Endothelial cell of umbilical vein (primary cell): ENCODE data around the gene ENTPD6.

Experiments used
- CTCF ChIP-seq, 2 donors: IDR thresholded peaks; 1 replicate in 1 of 2; 2 replicates in 1 of 2; pipeline ENCODE4 v1.5.1; 2011; ENCODE audit warnings: low read length in 2 of 2, mild to moderate bottlenecking in 2 of 2, moderate library complexity in 2 of 2, control low read depth in 1 of 2, inconsistent platforms in 1 of 2, low read depth in 1 of 2; ENCODE audit not compliant: insufficient read depth in 1 of 2; ENCODE audit errors: extremely low read depth in 1 of 2
- EZH2 ChIP-seq: IDR thresholded peaks from 2 replicates; pipeline ENCODE4 v1.6.1; 2012; ENCODE audit warnings: borderline replicate concordance, low read depth, mild to moderate bottlenecking, moderate library complexity, low read length, inconsistent platforms; ENCODE audit not compliant: severe bottlenecking
- FOS ChIP-seq: IDR thresholded peaks from 2 replicates; pipeline ENCODE4 v1.6.1; 2011; ENCODE audit warnings: mild to moderate bottlenecking, low read length, moderate library complexity, borderline replicate concordance; ENCODE audit not compliant: insufficient read depth
- GATA2 ChIP-seq: IDR thresholded peaks from 2 replicates; pipeline ENCODE4 v1.7.0; 2011; ENCODE audit warnings: low read depth, mild to moderate bottlenecking, moderate library complexity, mixed read lengths, low read length; ENCODE audit not compliant: insufficient read length, insufficient read depth
- JUN ChIP-seq: IDR thresholded peaks from 2 replicates; pipeline ENCODE4 v1.6.1; 2011; ENCODE audit warnings: borderline replicate concordance, low read depth; ENCODE audit not compliant: insufficient read length, insufficient read depth
- MYC ChIP-seq: IDR thresholded peaks from one replicate; pipeline ENCODE4 v1.6.1; 2011; ENCODE audit warnings: mild to moderate bottlenecking, low read depth, low read length
- POLR2A ChIP-seq: IDR thresholded peaks from 2 replicates; pipeline ENCODE4 v1.6.1; 2012; ENCODE audit warnings: low read depth, mild to moderate bottlenecking, control low read depth, low read length
- POLR2AphosphoS5 ChIP-seq: IDR thresholded peaks from 2 replicates; pipeline ENCODE4 v1.6.1; 2012; ENCODE audit warnings: low read depth, mild to moderate bottlenecking, control low read depth, low read length, moderate library complexity; ENCODE audit not compliant: insufficient read depth
- TF ChIP-seq, protein P1 (sequence below): IDR thresholded peaks from 2 replicates; pipeline ENCODE4 v1.6.1; 2011; ENCODE audit not compliant: insufficient read depth, insufficient read length

GRCh38 chr20:25217161-25218108 is 21.9 kb downstream of the ENTPD6 start:
- TF ChIP-seq POLR2A (no peak), CTCF (IDR thresholded peaks at IDR 0.05; ENCODE audit: extremely low read depth in 1 of 2, insufficient read depth in 1 of 2, low read depth in 1 of 2, low read length in 2 of 2) (no peak), JUN (no peak), EZH2 (no peak), POLR2AphosphoS5 (no peak), GATA2 (no peak), MYC (no peak), FOS (no peak)
- TF ChIP-seq, protein P1, sequence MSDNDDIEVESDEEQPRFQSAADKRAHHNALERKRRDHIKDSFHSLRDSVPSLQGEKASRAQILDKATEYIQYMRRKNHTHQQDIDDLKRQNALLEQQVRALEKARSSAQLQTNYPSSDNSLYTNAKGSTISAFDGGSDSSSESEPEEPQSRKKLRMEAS, result no peak
